DMS 273 (cell line): ENCODE results near the gene BCL2L14.
A peak's percentile ranks its signal among the peaks of the same experiment; 100 is the strongest.

Experiments
- DNase-seq: peaks from one replicate; lab custom pipeline; 2025; ENCODE audit not compliant: unreplicated experiment; lab: John Stamatoyannopoulos, UW

BCL2L14 gene

GRCh38 chr12:12070674-12071656, at the start of gene BCL2L14:
Gene BCL2L14 (plus strand): TSS chr12:12070939. CDS start chr12:12079306, 8,367 bp downstream.
- no peak for DNase-seq

DNA sequence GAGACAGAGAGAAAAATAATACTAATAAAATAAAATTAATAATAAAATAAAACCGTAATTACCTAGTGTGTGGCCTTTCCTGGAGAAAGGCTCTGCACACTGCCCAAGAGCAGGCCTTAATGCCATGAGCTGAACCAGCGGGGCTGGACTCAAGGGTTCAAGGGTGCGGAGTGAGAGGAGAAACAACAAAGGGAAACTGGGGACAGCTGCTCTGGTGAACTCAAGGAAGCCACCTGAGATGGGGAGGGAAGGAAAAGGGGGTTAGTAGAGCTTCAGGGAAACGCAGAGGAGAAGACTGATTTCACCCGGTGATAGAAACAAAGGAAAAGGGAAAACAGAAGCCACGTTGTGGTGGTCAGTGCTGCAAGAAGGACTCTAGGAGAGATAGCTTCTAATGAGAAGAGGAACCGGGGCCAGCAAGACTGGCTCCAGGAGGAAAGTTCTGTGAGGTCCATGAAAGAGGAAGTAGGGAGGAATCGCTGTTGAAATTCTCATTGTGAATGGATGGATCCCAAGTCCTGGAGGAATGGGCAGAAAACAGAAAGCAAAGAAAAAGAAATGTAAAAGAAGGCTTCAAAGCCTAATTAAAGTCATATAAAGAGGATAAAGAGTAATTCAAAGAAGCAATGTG, 48.3 kb upstream of the BCL2L14 start:
- no peak for DNase-seq

DNA sequence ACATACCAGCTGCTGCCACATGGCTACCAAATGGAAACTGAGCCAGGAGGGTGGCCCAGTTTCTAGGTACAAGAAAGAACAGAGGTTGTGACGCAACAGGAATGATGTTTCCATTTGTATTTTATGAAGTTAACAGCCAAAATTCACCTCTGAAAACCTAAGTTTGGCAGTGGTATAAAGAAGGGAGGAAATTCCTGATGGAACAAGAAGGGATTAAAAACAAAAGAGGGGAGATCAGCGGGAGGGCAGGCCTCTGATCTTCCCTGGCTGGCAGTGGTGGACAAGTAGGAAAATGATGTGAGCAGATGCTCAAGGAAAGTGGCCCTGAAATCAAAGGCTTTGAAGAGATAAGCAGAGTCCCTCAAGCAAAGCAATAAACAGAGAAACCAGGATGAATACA, 47.3 kb upstream of the BCL2L14 start:
- DNase-seq = no peak

GRCh38 chr12:12024911-12025682, 45.6 kb upstream of the BCL2L14 start:
- DNase-seq = no peak

DNA sequence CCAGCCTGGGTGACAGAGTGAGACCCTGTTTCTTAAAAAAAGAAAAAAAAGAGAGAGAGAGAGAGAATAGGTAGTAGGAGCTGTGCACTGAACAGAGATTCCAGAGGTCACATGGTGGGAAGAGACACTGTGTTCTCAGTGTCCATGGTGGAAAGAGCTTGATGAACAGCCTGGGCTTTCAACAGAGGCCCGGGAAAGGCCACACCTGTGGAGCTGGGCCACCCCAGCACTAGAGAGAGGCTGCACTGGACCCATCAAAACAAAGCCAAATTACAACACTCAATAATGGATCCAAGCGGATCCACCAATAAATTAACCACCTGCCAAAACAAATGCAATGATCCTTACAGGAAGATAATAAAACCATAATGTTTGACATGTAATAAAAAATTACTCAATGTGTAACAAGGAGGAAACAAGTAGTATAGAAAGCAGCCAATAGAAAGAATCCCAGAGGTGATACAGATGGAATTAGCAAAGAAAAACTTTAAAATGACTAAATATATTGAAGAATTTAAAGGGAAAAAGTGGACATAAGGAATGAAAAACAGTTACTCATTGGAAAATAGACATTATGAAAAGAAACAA, 44.8 kb upstream of the BCL2L14 start:
- no peak for DNase-seq

DNA sequence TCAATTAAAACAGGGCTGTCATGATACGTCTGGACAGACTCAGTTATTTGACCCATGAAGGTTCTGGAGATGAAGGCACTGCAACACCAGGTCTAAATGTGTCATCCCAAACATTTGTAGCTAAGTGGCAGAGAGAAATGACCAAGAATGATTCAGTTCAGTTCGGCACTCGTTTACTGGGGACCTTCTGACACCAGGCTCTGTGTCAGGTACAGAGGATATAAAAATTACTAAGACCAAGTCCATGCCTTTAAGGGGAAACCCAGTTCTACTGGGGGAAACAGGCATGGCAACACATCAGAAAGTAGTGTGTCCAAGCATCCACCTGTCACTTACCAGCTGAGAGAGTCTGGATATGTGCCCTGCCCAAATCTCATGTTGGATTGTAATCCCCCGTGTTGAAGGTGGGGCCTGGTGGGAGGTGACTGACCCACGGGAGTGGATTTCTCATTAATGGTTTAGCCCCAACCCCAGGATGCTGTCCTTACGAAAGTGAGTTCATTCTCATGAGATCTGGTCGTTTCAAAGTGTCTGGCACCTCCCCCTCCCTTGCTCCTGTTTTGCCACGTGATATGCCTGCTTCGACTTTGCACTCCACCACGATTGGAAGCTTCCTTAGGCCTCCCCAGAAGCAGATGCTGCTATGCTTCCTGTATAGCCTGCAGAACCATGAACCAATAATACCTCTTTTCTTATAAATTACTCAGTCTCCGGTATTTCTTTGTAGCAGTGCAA, 41.9 kb upstream of the BCL2L14 start:
- DNase-seq = no peak

DNA sequence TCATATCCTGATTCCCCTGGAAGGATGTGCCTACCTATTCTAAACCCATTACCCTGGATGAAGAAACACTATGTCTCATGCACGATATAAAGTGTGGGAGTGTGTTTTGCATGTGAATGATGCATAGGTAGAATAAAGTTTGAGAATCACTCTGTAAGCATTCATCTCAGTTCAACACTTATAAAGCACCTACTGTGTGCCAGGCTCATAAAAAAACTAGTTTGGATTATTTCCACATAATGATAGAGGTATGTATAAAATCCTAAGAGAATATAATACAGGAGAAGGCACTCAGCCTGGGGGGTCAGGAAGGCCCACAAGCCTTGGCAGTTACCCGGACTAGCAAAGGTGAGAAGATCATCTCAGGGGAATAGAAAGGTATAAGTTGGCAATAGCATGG, 41.1 kb upstream of the BCL2L14 start:
- DNase-seq = no peak

DNA sequence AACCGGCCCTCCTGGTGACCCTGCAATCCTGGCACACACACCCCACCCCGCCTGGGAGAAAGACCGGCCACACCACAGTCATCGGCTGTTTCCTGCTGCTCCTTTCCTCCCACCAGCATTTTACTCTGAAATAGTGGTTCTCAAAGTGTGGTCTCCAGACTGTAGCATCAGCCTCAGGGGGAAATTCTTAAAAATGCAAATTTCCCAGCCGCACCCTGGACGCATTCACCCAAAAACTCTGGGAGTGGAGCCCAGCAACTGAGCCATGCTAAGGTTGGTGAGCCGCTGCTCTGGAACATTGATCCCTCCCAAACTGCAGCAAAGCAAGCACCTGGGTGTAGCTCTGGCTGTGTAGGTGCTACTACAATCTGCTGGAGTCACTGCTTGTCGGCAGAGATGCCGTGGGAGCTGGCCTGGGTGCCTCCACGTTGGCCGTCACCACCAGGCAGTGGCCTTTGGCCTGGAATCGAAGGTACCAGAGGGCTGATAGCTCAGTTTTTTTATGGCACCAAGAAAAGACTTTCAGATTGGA, 38.4 kb upstream of the BCL2L14 start:
- no peak for DNase-seq

DNA sequence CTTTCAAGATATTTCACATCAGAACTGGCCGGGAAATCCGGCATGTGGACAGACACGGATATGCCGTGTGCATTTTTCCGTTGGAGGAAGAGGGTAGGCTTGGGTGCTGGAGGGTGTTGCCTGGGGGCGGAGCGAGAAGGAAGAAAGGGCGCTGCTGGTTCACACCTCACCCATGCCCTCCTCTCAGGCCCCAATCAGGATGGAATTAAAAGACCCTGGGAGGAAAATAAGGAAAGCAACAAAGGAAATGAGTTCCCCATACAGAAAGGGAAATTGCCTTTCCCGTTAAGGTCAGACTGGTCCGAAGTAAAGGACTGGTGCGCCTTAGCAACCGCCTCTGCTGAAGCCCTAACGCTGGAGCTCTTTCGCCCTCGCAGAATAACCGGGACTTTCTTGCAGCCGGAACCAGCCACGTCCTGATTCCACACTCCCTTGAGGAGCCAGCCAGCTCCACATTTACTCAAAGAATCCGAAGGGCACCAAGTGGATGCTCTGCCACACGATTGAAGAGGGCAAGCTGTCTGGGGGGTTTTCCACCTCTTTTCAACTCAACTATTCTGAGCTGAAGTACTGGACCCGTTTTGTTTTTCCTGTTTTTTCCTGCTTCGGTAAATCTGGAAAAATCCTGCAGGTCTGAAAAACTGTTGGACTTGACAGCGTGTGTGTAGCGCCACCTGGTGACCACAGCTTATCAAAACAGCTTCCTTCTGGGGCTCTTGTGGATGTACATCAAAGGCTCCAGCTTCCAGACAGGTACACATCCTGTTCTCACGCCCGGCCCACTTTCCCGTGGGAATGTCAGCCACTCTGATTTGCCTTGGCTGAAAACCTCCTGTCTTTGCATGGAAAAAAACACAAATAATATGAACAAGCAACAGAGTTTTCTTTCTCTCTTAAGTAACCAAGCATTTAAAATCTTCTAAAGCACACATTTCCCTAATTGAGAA, 37.6 kb upstream of the BCL2L14 start:
- DNase-seq = peak; percentile 74

DNA sequence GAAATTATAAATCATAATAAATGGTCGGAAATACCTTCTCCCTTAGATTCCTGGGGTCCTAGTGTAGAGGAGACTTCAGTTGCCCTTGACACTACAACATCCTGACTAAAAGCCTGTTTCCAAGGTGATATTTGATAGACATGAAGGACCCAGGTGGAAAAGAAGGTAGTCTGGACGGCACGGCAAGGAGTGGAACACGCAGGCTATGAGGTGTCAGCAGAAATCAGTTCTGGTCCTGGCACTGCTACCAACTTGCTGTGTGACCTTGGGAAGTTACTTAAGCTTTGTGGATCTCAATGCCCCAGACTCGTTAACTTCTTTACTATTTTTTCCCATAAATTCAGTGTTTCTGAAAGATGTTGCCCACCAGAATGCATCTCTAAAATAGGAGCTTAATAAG, 36.9 kb upstream of the BCL2L14 start:
- DNase-seq = no peak

- no peak for DNase-seq
Measured at GRCh38 chr12:12034344-12034743, 36.4 kb upstream of the BCL2L14 start.

DNA sequence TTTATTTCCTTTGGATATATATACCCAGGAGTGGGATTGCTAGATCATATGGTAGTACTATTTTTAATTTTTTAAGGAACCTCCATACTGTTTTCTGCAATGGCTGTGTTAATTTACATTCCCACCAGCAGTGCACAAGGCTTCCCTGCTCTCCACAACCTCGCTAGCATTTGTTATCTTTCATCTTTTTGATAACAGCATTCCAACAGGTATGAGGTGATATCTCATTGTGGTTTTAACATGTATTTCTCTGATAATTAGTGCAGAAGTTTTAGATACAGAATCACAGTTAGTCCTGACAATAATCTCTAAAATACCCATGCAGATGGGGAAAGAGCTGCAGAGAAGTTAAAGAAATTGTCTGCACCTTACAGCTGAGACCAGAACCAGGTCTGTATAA, 35.5 kb upstream of the BCL2L14 start:
- no peak for DNase-seq

GRCh38 chr12:12036901-12037300, 33.8 kb upstream of the BCL2L14 start:
- DNase-seq = no peak

DNA sequence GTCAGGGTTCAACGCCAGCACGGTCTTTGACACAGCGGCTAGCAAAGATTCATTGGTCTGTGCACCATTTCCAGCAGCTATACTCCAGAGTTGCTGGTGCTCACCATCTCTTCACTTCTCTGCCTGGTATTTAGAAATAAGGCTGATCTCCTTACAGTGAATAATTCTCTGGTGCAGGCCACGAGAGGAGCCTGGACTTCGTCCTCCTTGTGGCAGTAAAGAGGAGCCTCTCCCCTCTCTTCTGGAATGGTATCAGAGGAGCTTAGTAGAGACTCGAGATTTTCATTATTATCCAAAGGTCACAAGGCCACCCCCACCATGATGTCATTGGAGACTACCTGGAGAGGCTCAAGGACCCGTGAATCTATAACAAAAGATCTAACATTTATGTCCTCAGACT, 30.8 kb upstream of the BCL2L14 start:
- no peak for DNase-seq

GRCh38 chr12:12046401-12046800, 24.3 kb upstream of the BCL2L14 start:
- no peak for DNase-seq

DNA sequence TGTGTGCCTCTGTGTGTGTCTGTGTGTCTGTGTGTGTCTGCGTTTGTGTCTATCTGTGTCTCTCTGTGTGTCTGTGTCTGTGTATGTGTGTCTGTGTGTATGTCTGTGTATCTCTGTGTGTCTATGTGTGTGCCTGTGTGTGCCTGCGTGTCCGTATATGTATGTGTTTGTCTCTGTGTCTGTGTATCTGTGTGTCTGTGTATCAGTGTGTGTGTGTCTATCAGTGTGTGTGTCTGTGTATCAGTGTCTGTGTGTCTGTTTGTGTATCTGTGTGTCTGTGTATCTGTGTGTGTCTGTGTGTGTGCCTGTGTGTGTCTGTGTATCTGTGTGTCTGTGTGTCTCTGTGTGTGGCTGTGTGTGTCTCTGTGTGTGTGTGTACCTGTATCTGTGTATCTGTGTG, 23.1 kb upstream of the BCL2L14 start:
- DNase-seq = no peak

- DNase-seq = no peak
Measured at GRCh38 chr12:12048266-12048665, 22.5 kb upstream of the BCL2L14 start.

- no peak for DNase-seq
Measured at GRCh38 chr12:12048714-12049113, 22.0 kb upstream of the BCL2L14 start.

DNA sequence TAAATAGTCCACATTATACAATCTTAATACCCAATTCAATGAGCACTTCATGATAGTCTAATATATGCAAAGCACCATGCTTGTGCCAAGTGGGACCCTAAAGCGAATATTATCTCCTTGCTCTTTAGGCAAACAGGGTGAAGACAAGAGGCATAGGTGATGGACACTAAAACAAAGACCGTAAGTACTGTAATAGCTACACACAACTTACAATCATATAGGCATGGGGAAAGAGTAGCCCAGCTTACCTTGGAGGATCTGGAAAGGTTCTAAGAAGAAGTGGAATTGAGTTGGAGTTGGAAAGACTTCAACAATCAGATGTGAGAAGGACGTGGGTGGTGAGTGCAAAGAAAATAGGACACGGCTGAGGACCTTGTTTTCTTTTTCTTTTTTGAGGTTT, 19.1 kb upstream of the BCL2L14 start:
- no peak for DNase-seq
